ENCODE data around the gene DPP7.

The DPP7 gene

DNA sequence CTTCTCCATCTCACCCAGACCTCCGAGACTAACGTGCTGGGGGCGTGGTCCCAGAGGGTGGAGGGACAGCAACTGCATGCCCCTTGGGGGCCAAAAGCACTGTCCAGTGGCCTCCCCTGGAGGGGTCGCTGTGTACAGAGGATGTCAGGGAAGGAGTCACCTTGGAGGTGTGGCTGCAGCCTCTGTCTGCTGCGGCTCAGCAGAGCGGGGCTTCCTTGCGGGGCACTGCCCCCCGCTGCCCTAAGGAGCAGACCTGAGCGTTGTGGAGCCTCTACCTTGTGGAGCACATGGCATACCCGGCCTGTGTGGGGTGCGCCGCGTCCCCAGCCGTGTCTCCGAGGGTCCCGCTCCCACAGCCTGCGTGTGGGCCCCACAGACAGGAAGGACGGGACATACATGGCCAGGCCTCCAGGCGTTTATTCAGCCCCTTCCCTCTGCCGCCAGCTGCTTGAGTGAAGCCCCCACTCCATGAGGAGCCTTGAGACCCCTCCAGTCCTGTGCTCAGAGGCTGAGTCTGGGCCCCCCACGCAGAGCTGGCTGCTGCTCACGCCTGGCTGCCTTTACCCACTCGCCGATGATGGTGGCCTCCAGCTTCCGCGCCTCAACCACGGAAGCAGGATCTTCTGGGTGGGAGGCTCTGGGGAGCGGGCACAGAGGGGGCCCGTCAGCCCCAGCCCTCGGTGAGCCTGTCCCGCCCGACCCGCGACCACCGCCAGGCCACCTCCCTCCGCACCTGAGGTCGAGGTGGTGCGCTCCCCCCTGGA is 4.2 kb downstream of the DPP7 start:
- no peak for DNase-seq

DNA sequence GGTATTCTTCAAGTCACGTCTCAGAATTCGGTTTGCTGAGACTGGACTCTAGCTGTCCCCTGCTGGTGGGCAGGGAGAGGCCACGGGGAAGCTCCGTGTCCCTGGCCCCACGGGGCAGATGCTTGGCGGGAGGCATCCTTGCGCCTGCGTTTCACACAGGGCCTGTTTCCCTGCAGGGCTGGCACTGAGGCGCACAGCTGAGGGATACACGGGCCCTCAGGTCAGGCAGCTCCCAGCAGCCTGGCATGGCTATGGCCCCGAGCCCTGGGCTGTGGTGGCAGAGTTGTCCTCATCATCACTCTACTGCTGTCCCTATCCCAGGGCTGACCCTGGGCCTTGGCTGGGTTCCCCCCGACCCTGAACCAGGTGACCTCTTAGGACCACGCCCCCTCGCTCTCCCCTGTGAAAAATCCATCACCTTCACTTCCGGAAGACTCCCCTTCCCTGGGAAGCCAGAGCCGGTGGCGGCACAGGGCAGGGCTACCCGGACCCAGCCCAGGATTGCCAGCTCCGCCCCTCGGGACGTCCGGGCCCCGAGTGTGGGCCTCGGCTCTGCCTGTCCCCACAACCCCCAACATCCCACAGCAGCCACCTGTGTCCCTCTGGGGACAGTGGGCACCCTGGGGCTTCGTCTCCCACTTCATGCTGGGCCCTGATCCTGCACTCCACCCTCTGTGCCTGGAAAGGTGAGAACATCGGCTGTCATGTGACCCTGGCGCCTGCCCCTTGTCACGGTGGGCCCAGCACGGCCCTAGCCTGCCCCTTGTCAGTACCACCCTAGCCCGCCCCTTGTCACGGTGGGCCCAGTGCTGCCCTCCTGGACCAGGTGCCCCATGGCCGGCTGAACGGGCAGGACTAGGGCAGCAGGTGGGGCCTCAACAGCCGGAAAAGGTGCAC is 5.0 kb downstream of the DPP7 start:
- DNase-seq: no peak

DNA sequence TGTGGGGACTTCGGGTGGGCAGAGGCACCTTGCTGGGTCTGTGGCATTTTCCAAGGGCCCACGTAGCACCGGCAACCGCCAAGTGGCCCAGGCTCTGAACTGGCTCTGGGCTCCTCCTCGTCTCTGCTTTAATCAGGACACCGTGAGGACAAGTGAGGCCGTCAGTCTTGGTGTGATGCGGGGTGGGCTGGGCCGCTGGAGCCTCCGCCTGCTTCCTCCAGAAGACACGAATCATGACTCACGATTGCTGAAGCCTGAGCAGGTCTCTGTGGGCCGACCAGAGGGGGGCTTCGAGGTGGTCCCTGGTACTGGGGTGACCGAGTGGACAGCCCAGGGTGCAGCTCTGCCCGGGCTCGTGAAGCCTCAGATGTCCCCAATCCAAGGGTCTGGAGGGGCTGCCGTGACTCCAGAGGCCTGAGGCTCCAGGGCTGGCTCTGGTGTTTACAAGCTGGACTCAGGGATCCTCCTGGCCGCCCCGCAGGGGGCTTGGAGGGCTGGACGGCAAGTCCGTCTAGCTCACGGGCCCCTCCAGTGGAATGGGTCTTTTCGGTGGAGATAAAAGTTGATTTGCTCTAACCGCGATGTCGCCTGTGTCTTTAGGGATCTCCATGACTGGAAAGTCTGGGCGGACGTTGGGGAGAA is 5.8 kb downstream of the DPP7 start:
- DNase-seq: no peak

DNA sequence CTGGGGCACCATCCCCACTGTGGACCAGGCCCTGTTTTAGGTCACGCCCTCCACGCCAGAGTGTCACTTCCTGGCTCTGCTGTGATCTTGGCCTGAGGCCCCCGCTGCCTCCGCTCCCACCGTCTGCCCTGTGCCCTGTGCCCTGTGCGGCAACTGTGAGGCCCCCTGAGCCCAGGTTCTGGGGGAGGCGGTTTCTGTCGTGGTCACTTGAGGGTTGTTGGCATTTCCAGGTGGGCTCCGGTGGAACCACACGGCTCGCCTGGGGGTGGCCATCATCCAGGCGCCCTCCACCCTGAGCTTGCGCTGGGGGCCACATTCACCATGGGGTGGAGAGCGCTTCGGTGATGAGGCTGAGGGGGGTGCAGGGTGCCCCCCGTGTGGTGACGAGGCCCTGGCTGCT is 6.6 kb downstream of the DPP7 start:
- DNase-seq: no peak

DNA sequence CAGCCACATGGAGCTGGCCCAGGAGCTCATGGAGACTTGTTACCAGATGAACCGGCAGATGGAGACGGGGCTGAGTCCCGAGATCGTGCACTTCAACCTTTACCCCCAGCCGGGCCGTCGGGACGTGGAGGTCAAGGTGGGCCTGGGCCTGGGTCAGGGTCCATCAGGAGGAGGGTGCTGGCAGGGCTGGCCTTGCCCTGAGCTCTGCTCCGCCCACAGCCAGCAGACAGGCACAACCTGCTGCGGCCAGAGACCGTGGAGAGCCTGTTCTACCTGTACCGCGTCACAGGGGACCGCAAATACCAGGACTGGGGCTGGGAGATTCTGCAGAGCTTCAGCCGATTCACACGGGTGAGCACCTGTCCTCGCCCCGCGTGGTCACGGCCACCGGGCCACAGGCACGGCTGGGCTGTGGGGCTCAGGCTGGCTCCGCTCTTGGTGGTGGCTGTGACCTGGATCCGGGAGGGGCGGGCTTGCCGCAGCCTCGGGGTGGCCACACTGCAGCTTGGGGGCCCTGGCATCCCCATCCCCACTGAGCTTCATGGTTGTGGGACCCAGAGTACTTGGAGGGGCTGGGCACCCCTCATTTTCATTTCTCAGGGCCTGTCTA is 7.1 kb downstream of the DPP7 start:
- DNase-seq: no peak

DNA sequence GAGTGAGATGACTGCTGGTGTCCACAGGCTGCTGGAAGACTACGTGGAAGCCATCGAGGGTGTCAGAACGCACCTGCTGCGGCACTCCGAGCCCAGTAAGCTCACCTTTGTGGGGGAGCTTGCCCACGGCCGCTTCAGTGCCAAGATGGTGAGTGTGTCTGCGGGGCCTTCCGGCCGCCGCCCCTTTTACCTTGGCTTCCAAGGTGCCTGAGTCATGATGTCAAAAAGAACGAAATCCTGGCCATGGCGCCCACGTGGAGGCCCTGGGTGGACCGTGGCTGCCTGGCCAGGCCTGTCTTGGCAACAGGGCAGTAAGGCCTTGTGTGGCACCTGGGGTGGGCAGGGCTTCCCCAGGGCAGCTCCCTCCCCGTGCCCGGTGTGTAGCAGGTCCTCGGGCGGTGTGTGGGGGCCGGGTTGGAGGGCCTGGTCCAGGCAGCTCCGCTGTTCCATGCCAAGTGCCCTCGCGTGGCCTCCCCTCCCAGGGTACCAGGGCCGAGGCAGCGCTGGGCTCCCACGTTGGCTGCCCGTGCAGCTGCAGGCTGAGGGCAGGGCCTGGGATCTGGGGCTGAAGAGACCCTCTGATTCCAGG is 7.8 kb downstream of the DPP7 start:
- no peak for DNase-seq

DNA sequence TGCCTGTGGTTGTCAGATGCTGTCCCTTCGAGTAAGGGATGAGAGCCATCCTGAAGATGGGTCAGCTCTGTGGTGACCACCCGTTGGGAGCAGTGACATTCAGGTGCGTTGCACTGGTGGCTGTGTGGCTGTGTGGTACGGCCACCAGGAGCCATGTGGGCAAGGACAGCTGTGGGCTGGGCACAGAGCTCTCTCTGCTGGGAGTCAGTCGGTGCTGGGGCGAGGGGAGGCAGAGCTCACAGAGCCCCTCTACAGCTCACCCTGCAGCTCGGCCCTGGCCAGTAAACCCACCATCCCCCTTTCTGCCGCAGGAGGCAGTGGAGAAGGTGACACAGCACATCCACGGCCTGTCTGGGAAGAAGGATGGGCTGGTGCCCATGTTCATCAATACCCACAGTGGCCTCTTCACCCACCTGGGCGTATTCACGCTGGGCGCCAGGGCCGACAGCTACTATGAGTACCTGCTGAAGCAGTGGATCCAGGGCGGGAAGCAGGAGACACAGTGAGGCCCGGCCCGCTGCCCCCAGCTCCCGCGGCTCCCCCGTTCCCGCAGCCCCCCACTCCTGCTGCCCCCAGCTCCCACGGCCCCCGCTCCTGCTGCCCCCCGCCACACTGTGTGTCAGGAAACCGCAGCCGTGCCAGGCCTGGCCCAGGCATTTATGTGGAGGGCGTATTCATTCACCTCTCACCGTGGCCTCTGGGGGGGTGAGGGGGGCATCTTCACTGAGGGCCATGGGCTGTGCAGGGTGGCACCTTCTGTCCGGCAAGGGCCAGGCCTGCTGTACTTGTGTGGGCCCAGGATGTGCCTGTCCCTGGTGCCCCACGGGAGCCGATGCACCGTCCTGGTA is 8.5 kb downstream of the DPP7 start:
- DNase-seq: no peak

DNA sequence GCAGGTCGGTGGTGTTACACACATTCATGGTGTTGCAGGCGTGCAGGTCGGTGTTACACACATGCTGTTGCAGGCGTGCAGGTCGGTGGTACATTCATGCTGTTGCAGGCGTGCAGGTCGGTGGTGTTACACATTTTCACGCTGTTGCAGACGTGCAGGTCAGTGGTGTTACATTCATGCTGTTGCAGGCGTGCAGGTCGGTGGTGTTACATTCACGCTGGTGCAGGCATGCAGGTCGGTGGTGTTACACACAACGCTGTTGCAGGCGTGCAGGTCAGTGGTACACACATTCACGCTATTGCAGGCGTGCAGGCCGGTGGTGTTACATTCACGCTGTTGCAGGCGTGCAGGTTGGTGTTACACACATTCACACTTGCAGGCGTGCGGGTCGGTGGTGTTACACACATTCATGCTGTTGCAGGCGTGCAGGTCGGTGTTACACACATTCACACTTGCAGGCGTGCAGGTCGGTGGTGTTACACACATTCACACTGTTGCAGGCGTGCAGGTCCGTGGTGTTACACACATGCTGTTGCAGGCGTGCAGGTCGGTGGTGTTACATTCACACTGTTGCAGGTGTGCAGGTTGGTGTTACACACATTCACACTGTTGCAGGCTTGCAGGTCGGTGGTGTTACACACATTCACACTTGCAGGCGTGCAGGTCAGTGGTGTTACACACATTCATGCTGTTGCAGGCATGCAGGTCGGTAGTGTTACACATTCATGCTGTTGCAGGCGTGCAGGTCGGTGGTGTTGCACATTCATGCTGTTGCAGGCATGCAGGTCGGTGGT is 11.1 kb downstream of the DPP7 start:
- no peak for DNase-seq

DNA sequence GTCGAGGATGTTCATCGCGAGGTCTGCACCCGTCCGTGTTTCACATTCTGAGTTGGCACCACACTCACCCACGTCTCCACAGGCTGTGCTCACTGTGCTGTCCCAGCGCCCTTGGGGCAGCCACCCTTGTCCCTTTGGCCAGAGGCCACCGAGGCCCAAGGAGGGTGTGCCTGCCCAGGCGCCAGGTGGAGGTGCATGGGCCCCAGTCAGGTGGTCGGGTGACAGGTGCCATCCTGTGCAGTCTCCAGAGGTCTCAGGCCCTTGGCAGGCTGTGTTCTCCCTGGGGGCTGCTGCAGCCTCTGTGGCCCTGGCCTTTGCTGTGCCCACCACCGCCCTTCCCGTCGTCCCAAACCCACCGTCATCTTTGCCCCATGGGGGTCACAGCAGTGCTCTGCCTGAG is 15.3 kb downstream of the DPP7 start:
- no peak for DNase-seq

DNA sequence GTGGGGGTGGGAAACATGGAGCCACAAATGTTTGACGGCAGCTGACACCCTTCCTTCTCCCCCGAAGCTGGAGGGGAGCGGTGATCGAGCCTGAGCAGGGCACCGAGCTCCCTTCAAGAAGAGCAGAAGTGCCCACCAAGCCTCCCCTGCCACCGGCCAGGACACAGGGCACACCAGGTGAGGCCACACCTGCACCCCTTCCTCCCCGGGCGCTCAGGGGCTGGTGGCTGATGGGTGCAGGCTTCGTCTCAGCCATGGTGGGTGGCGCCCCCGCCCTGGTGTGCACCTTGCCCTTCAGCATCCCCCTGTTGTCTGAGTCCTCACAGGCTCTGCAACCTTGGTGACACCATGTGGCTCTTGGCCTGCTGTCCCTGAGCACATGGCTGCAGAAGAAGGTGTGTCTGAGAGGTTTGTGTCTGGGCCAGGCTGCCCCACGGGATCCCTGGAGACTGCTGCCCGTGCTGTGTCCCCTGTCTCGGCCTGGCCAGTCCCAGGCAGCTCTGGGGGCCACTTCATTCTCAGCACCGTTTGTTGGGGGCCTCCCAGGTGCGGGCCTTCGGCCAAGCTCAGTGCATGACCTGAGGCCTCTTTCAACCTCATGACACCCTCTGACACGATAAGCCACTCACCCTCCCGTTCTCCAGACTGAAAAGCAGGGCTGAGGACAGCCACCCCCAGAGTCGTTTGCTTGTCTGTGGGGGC is 16.6 kb downstream of the DPP7 start:
- DNase-seq: no peak

DNA sequence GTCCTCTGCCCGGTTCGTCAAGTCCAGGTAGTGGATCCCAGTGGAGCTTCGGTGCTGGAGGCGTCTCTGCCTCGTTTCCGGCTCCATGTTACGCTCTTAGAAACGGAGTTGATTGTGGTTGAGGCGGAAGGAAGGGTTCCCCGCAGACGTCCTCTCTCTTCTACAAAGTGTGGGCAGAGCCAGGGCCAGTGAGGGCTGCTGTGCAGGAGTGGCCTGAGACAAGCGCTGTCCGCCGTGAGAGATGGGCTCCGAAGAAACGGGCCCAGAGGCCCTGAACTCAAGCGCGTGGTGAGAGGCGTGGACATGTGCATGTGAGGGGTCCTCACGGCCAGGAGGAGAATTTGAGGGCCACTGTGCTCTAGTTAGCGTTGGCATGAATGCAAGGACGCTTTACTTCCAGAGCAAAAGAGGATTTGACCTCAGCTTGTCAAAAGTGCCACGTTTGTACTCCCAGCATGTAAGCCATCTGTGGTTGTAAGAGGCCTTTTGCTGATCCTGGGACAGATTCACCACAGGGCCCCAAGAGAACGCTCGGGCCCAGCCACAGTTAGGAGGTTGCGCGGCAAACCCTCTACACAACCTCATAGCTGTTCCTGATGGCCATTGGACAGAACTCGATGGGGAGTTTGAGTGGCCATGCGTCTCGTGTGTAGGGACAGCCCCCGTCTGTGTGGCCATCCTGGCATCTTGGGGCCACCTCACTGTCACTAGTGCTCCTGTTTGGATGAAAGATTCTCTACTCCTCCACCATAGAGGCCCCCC is 17.6 kb downstream of the DPP7 start:
- DNase-seq: no peak

DNA sequence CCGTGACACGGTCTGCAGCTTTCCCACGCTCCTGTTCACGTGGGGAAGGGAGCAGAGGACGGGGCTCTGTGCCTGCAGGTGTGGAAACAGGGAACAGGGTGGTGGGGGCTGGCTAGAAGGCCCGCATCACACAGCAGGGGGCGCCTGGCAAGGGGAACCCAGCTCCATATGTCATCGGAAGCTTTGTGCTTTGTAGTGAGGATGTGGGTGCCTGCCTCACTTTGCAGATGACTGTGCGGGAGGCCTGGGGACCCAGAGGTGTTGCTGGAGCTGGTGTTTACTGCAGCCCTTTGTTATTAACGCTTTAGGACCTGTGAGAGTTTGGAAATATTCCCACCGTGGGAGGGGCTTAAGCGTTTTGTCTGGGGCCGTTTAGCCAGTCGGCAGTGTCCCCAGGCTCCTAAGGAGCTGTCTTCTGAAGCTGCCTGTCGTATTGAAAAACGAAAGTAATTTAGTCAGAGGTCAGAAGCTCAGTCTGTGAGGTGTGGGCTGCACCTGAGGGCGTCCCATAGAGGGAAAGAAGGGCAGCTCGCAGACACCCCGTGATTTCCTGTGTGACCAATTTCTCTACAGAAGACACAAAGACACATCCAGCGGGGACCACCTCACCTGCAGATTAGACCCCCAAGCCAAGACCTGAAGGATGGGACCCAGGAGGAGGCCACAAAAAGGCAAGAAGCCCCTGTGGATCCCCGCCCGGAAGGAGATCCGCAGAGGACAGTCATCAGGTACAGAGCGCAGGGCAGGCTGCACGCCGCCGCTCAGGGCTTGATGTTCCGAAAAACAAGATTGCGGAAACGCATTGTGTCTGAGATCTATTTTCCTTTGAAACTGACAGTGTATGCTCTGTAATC is 18.6 kb downstream of the DPP7 start:
- DNase-seq: no peak

DNA sequence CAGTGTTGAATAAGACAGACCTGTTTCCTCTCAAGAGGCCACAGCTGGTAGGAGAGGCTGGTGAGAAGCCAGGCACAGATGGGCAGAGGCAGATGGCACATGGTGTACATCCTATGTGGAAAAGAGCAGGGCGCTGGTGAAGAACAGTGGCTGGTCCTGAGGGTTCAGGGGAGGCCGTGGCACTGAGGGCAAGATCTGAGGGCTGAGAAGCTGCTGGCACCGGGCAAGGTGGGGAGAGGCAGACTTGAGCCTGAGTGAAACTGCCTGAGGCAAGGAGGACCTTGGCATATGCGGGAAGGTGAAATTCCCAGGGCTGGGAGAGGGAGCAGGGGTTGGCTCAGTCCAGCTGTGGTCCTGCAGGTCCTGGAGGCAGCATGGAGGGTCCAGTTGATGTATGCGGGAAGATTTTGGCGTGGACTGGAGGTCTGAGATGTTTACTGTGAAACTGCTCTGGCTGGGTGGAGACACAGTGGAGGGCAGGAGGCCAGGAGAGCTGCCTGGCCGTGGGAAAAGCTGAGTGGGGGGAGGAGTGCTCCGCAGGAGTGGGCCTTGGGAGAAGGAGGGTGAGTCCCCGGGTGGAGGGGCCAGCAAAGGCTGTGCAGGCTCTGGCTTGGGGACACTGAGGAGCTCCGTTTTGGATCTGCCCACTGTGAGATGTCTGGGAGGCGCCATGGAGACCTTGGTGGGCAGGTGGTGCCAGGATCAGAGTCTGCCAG is 25.1 kb downstream of the DPP7 start:
- DNase-seq: no peak

DNA sequence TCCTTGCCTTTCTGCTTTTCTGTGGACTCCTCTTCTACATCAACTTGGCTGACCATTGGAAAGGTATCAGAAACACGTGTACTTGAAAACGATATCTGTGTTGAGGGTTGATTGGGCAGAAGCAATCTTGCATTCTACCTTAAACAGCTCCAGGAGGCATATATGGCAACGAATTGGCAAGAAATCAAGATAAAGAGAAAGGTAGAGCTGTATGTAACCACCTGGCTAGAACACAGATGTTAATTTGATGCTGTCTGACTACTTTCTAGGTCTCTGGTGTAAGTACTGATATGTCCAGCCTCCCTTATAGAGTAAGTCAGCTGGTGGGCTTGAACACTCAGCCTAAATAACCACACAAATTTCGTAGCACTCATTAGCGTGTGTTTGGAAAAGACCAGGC is 26.4 kb downstream of the DPP7 start:
- DNase-seq: no peak

DNA sequence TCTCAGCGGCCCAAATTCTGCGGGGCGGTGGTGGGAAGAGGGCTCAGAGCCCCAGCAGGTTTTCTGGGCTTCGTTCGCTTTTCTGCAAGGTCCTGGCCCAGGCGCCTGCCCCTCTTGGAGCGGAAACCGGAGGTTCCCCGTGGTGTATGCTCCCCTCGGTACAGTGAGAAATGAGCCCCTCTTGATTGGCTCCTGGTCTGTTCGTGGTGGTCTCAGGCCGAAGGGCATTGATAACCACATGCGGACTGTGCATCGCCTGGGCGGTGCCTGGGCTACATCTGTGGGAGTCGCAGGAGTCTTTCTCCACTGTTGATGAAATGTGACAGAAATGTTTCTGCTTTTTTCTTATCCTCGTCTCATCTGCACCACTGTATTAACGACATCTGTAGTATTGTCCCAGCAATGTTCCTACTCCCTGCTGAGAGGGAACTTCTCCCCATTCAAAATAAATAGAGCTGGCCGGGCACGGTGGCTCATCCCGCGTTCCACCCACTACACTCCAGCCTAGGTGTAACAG is 27.1 kb downstream of the DPP7 start:
- no peak for DNase-seq

DNA sequence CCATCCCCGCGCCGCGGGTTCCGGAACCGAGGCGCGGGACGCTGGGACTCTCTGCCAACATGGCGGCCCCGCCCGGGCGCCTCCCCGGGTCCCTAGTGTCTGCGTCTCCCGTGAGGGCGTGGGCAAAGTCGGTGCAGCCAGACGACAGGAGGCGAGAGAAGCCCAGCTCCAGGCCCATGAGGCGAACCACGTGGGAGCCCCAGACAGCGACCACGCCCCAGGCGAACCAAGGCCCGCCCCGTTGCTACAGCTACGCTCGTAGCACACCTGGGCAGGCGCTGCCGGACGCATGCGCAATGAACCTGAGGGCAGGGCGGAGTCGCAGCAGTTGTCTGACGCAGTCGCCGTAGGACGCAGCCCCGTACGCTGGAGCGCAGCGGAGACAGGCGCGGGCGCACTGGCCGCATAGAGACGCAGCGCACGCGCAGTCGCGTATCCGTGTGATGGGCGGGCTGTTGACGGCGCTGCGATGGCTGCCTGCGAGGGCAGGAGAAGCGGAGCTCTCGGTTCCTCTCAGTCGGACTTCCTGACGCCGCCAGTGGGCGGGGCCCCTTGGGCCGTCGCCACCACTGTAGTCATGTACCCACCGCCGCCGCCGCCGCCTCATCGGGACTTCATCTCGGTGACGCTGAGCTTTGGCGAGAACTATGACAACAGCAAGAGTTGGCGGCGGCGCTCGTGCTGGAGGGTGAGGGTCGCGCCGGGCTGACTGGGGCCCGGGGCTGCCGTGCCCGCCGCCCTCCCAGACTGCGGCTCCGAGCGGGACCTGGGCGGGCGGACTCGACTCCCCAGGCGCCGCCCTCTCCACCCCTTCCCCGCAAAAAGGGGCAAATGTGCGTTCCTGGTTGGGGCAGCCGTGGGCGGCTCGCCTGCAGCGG is 27.8 kb downstream of the DPP7 start, which contains the start of gene MAN1B1:
Gene MAN1B1 (plus strand): TSS at position 455 of the 878 bp plus-strand sequence. CDS start 15 bp downstream, at position 470.
- peak; percentile 95 for DNase-seq
